HL-60 (cell line): Measurements from ENCODE around the gene ZP1.

Experiments
- DNase-seq, 2 experiments: peaks; one replicate each; pipeline ENCODE4 v3.0.0-alpha.2; 2010 to 2020; ENCODE audit warnings: low read depth in 1 of 2, low spot score in 1 of 2
- H3K27ac ChIP-seq: fragments of 250-450 bp; sonication (Bioruptor Pico); replicated peaks from 2 replicates; pipeline ENCODE4 v1.5.1; 2020; ENCODE audit warnings: mild to moderate bottlenecking, moderate library complexity
- H3K27me3 ChIP-seq: fragments of 250-450 bp; sonication (Bioruptor Pico); 2 replicates; pipeline ENCODE4 v1.5.1; 2021; ENCODE audit warnings: mild to moderate bottlenecking, moderate library complexity; ENCODE audit not compliant: insufficient read depth, poor library complexity, severe bottlenecking
- H3K4me3 ChIP-seq: replicated peaks from 2 replicates; pipeline ENCODE4 v1.5.1; 2011; ENCODE audit warnings: mild to moderate bottlenecking, control low read depth, low read length; ENCODE audit not compliant: insufficient read depth
- GABPA ChIP-seq: IDR thresholded peaks from 2 replicates; pipeline ENCODE4 v1.6.1; 2012; ENCODE audit warnings: low read depth
- POLR2AphosphoS5 ChIP-seq: IDR thresholded peaks from 2 replicates; pipeline ENCODE4 v1.6.1; 2012; ENCODE audit warnings: low read depth
- SPI1 ChIP-seq: IDR thresholded peaks from 2 replicates; pipeline ENCODE4 v1.6.1; 2012; ENCODE audit warnings: low read depth, mild to moderate bottlenecking, borderline replicate concordance
- TF ChIP-seq, protein P1 (sequence below): IDR thresholded peaks from 2 replicates; pipeline ENCODE4 v1.6.1; 2012; ENCODE audit warnings: low read depth; ENCODE audit not compliant: insufficient replicate concordance
- TF ChIP-seq, protein P2 (sequence below): IDR thresholded peaks from one replicate; pipeline ENCODE4 v1.5.1; 2011; ENCODE audit warnings: low read length, control low read depth, inconsistent platforms; ENCODE audit not compliant: insufficient read depth

The ZP1 gene

DNA sequence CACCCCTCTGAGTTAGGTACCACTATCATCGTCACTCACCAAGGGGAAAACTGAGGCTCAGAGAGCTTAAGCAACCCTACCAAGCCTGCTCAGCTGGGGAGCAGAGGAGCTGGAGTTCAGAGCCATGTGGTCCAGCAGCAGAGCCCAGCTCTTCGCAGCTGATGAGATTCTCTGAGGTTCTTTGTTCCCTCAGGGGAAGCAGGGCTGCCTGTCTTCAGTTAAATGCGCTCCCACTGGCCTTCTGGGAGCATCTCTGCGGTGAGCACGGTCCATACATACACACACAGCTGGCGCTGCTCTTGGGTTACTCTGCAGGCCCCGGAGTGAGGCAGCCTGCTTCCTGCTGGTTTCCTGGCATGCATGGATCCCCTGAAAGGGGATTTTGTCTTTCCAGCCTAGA is 6.4 kb upstream of the ZP1 start:
- H3K27ac ChIP-seq = no peak overlapping the region
- DNase-seq = no peak
- TF ChIP-seq GABPA = no peak
- H3K4me3 ChIP-seq = no peak overlapping the region
- no peaks in the 10 kb centered on the region for H3K27me3 ChIP-seq

DNA sequence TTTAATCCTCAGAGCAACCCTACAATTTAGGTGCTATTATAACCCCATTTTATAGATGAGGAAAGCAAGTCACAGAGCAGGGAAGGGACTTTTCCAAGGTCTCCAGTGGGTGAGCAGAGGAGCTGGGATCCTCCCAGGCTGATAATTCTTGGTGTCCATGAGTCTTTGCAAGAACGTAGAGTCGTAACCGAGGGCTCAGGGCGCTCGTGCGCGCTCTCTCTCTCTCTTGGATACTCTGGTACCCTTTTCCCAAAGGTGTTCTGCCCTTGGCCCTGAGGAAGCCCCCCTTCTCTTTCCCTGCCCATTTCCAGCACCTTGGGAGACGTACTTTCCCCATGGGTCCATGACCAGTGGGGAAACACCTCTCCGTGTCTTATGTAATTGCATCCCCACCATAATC is 5.2 kb upstream of the ZP1 start:
- no peak for TF ChIP-seq POLR2AphosphoS5
- TF ChIP-seq, protein P1, sequence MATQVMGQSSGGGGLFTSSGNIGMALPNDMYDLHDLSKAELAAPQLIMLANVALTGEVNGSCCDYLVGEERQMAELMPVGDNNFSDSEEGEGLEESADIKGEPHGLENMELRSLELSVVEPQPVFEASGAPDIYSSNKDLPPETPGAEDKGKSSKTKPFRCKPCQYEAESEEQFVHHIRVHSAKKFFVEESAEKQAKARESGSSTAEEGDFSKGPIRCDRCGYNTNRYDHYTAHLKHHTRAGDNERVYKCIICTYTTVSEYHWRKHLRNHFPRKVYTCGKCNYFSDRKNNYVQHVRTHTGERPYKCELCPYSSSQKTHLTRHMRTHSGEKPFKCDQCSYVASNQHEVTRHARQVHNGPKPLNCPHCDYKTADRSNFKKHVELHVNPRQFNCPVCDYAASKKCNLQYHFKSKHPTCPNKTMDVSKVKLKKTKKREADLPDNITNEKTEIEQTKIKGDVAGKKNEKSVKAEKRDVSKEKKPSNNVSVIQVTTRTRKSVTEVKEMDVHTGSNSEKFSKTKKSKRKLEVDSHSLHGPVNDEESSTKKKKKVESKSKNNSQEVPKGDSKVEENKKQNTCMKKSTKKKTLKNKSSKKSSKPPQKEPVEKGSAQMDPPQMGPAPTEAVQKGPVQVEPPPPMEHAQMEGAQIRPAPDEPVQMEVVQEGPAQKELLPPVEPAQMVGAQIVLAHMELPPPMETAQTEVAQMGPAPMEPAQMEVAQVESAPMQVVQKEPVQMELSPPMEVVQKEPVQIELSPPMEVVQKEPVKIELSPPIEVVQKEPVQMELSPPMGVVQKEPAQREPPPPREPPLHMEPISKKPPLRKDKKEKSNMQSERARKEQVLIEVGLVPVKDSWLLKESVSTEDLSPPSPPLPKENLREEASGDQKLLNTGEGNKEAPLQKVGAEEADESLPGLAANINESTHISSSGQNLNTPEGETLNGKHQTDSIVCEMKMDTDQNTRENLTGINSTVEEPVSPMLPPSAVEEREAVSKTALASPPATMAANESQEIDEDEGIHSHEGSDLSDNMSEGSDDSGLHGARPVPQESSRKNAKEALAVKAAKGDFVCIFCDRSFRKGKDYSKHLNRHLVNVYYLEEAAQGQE = no peak
- no peak for TF ChIP-seq SPI1
- TF ChIP-seq GABPA = no peak
- TF ChIP-seq, protein P2, sequence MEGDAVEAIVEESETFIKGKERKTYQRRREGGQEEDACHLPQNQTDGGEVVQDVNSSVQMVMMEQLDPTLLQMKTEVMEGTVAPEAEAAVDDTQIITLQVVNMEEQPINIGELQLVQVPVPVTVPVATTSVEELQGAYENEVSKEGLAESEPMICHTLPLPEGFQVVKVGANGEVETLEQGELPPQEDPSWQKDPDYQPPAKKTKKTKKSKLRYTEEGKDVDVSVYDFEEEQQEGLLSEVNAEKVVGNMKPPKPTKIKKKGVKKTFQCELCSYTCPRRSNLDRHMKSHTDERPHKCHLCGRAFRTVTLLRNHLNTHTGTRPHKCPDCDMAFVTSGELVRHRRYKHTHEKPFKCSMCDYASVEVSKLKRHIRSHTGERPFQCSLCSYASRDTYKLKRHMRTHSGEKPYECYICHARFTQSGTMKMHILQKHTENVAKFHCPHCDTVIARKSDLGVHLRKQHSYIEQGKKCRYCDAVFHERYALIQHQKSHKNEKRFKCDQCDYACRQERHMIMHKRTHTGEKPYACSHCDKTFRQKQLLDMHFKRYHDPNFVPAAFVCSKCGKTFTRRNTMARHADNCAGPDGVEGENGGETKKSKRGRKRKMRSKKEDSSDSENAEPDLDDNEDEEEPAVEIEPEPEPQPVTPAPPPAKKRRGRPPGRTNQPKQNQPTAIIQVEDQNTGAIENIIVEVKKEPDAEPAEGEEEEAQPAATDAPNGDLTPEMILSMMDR = no peak
- Histone ChIP-seq H3K27ac (no peak overlapping the region), H3K27me3 (no peaks in the 10 kb centered on the region), H3K4me3 (no peak overlapping the region)
- no peak for DNase-seq

DNA sequence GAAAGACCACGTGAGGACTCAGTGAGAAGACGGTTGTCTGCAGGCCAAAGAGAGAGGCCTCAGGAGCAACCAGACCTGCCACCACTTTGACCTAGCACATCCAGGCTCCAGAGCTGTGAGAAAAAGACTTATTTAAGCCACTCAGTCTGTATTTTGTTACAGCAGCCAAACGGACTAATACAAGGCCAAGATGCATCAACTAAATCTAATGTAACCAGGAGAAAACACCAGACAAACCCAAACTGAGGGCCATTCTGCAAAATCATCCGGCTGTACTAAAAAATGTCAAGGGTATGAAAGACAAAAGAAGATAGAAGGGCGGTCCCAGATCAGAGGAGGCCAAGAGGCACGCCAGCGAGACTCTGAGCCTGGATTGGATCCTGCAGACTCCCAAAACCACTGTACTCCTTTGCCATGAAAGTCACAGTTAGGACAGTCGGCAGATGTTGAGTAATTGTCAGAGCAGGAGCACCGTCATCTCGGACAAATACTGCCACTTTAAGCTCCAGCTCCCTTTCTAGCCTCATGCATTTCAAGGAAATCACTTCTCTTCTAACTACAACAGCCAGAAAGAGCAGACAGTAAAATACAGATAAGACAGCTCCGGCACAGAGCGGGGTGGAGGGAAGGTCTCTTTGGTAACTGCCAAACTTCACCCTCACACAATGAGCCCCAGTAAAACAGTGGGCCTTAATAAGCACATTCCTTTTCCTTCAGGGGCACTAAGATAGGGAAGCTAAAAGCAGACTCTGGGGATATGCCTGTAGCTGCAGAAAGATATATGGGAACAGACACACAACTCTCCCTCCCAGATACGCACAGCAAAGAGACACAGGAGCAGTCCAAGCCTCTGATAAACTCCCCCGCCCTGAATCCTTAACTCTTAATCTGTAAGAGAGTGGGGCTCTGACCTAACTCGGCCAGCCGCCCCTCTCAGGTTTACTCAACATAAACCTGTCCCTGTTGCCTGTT is 3.5 kb upstream of the ZP1 start:
- TF ChIP-seq, protein P2 = no peak
- Histone ChIP-seq H3K27ac (no peak overlapping the region), H3K27me3 (no peaks in the 10 kb centered on the region), H3K4me3 (no peak overlapping the region)
- DNase-seq = no peak

DNA sequence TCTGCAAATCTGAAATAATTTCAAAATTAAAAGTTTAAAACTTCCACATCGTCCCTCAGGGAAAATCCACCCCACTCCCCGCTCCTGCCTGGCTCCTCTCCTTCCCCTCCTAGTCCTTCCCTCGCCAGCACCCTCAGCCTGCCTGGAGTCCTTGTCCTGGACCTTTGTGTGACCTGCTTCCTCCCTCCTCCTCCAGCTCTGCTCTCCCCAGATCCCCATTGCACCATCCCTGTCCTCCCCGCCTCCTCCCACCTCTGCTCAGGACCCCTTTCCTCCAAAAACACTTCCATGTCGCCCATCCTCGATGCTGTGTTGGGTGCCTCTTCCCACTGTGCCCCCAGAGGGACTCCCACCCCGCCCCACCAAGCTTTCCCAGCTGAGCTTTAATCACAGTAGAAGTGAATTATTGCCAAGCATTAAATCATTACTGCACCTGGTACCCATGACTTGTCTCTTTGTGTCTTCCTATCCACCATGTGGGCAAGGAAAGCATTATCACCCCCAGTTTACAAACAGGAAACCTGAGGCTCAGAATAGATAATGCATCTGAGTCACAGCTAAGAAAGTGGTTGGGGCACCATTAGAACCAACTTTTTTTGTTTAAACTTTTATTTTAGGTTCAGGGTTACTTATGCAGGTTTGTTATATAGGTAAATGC is 2.4 kb upstream of the ZP1 start:
- no peak for DNase-seq
- Histone ChIP-seq H3K4me3 (no peak overlapping the region), H3K27ac (no peak overlapping the region), H3K27me3 (no peaks in the 10 kb centered on the region)
- TF ChIP-seq, protein P1 = no peak
- TF ChIP-seq POLR2AphosphoS5 (no peak), GABPA (no peak), SPI1 (no peak)
- TF ChIP-seq, protein P2 = no peak
